RWPE2 (cell line): ENCODE measurements around the gene EMILIN1.
A peak's percentile ranks its signal among the peaks of the same experiment; 100 is the strongest.

Source experiments
- ATAC-seq: fragments of 200-7000 bp; cut with Tn5 transposase; 3 replicates; pipeline ENCODE4 v1.9.1; 2021; ENCODE audit warnings: low read depth
- DNase-seq: peaks from one replicate; pipeline ENCODE4 v3.0.0-alpha.2; 2020; ENCODE audit warnings: low spot score
- H3K27ac ChIP-seq: fragments of 450-650 bp; 2 replicates; pipeline ENCODE4 v1.5.1; 2017; ENCODE audit warnings: mild to moderate bottlenecking; ENCODE audit not compliant: poor library complexity, severe bottlenecking
- H3K27me3 ChIP-seq: fragments of 250-450 bp; sonication (Bioruptor Pico); 2 replicates; pipeline ENCODE4 v1.5.1; 2021; ENCODE audit warnings: mild to moderate bottlenecking, moderate library complexity; ENCODE audit not compliant: insufficient read depth, poor library complexity, severe bottlenecking
- H3K36me3 ChIP-seq: fragments of 250-450 bp; sonication (Bioruptor Pico); 2 replicates; pipeline ENCODE4 v1.5.1; 2020; ENCODE audit warnings: low read depth, mild to moderate bottlenecking, moderate library complexity
- H3K4me1 ChIP-seq: fragments of 250-450 bp; sonication (Bioruptor Pico); 2 replicates; pipeline ENCODE4 v1.5.1; 2021; ENCODE audit warnings: mild to moderate bottlenecking, moderate library complexity; ENCODE audit not compliant: insufficient read depth, poor library complexity, severe bottlenecking
- H3K4me3 ChIP-seq: fragments of 250-450 bp; sonication (Bioruptor Pico); 2 replicates; pipeline ENCODE4 v1.5.1; 2021; ENCODE audit warnings: mild to moderate bottlenecking, moderate library complexity; ENCODE audit not compliant: severe bottlenecking
- H3K9me3 ChIP-seq: fragments of 250-450 bp; sonication (Bioruptor Pico); 2 replicates; pipeline ENCODE4 v1.5.1; 2021; ENCODE audit warnings: mild to moderate bottlenecking, moderate library complexity; ENCODE audit not compliant: severe bottlenecking
- CTCF ChIP-seq: fragments of 450-650 bp; IDR thresholded peaks from one replicate; pipeline ENCODE4 v1.5.1; 2017; ENCODE audit warnings: mild to moderate bottlenecking, moderate library complexity; ENCODE audit not compliant: poor library complexity, severe bottlenecking

Gene EMILIN1

DNA sequence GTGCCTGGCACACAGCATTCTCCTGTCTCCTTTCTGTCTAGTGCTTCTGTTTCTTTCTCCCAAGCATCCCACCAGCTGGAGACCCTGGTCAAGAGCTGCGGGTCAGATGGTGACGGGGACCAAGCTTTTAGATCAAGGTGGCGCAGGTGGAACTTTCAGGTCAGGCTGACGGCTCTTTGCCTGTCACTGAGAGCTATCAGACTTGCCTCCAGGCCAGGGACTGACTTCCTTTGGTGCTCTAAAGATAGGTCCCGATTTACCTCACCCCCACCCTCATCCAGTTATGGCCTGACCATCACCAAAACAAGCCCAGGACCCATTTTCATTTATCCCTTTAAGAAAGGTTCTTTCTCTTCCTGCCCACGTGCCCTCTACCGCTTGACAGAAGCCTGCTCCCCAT is 1.2 kb upstream of the EMILIN1 start:
- H3K27ac ChIP-seq: no peak overlapping the region

DNA sequence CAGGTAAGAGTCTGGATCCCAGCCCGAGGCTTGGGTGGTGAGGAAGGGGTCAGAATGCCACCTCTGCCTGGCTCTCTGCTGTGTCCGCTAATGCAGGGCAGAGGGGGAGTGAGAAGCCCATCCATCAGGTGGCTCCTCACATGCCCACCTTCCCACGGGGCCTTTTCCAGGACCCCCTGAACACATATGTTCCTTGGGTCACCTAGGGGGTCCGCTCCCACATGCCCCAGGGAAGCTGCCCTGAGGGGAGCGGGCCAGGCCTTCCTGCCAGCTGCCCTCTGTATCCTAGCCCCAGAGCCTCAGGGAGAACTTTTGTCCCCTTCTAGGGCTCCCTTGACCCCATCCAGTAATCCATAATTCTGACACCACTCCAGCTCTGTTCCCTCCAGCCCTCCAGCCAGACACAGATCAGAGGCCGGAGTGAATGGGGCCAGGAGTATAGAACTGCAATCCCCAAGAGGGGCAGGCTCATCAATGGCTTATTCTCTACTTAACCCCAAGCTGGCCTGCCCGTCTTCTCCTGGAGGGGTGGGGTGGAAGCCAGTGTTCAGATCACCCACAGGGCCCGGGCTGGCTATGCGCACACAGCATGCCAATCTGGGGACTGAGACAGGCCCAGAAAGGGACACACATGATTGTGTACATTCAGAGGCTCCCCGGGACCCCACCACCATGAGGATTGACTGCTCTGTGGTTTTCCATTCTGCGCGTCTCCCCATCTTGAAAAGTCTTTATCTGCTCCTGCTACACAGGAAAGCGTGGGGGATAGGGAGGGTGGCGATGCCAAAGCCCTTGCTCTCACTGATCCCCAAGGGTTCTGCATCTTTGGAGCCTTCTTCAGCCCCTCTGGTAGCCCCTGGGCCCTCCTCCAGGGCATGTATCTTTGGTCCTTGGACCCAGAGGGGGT is 1.1 kb downstream of the EMILIN1 start:
- TF ChIP-seq CTCF: no peak
- Histone ChIP-seq H3K4me1 (peaks cover 4% of the 10 kb centered on the region), H3K27ac (no peak overlapping the region), H3K9me3 (no peaks in the 10 kb centered on the region), H3K36me3 (no peaks in the 10 kb centered on the region), H3K4me3 (no peak overlapping the region), H3K27me3 (no peaks in the 10 kb centered on the region)
- ATAC-seq: no peak
- DNase-seq: no peak

More for the DNA sequence above, 1.2 kb upstream of the EMILIN1 start:
- Histone ChIP-seq H3K4me3 (no peak overlapping the region), H3K27me3 (no peaks in the 10 kb centered on the region), H3K36me3 (no peaks in the 10 kb centered on the region), H3K9me3 (no peaks in the 10 kb centered on the region), H3K4me1 (peaks cover 4% of the 10 kb centered on the region)
- ATAC-seq (no peak), DNase-seq (no peak)
- no peak for TF ChIP-seq CTCF

DNA sequence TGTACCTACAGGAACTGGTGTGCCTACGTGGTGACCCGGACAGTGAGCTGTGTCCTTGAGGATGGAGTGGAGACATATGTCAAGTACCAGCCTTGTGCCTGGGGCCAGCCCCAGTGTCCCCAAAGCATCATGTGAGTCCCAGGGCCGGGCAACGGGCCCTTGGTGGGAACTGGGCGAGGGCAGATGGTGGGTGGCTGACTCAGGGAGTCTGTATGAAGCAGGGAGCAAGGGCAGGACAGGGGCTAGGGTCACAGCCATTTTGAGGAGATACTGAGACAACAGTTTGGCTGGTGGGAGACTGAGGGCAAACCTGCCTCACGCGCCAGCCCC is 1.7 kb downstream of the EMILIN1 start:
- Histone ChIP-seq H3K27me3 (no peaks in the 10 kb centered on the region), H3K4me3 (no peak overlapping the region), H3K27ac (no peak overlapping the region), H3K36me3 (no peaks in the 10 kb centered on the region), H3K9me3 (no peaks in the 10 kb centered on the region), H3K4me1 (peaks cover 4% of the 10 kb centered on the region)
- no peak for DNase-seq
- TF ChIP-seq CTCF: no peak
- ATAC-seq: no peak

DNA sequence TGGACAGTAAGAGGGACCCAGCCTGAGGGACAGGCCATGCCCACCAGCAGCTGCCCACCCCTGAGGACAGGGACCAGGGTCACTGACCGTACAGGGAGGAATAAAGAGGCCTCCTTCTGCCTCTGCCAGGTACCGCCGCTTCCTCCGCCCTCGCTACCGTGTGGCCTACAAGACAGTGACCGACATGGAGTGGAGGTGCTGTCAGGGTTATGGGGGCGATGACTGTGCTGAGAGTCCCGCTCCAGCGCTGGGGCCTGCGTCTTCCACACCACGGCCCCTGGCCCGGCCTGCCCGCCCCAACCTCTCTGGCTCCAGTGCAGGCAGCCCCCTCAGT is 2.2 kb downstream of the EMILIN1 start:
- no peak for TF ChIP-seq CTCF
- no peaks in the 10 kb centered on the region for H3K36me3 ChIP-seq
- ATAC-seq (no peak), DNase-seq (no peak)
- H3K9me3 ChIP-seq: no peaks in the 10 kb centered on the region
- H3K4me3 ChIP-seq: no peak overlapping the region
- H3K27me3 ChIP-seq: no peaks in the 10 kb centered on the region
- no peak overlapping the region for H3K27ac ChIP-seq
- H3K4me1 ChIP-seq: peaks cover 4% of the 10 kb centered on the region

GRCh38 chr2:27081984-27082772 is 3.8 kb downstream of the EMILIN1 start:
- Histone ChIP-seq H3K9me3 (no peaks in the 10 kb centered on the region), H3K4me1 (peaks cover 4% of the 10 kb centered on the region), H3K4me3 (no peak overlapping the region), H3K36me3 (no peaks in the 10 kb centered on the region), H3K27ac (peak overlapping the region; percentile 41), H3K27me3 (no peaks in the 10 kb centered on the region)
- ATAC-seq: no peak
- DNase-seq: no peak
- no peak for TF ChIP-seq CTCF
